Adrenal gland (tissue), 12 donors: Measurements from ENCODE around the gene DLGAP1. TPM values are rescaled to one million over a fixed set of nuclear protein-coding genes. Genes with fewer than 3 reads are reported as not detected.

ENCODE experiments used
- DNase-seq, 7 donors: peaks; one replicate each; pipeline ENCODE4 v3.0.0-alpha.2; 2019 to 2020
- H3K27ac ChIP-seq, 5 donors: fragments of 200-600 bp; sonication (generic) in 4 of 5; 1 replicate in 3 of 5; 2 replicates in 2 of 5; pipeline versions ENCODE4 v1.5.1 to v1.8.0; 2016 to 2020; ENCODE audit warnings: mild to moderate bottlenecking in 1 of 5
- H3K27me3 ChIP-seq: fragments of 200-600 bp; 2 replicates; pipeline ENCODE4 v1.8.0; 2021
- H3K36me3 ChIP-seq, 2 donors: fragments of 200-600 bp; replicated peaks in 1 of 2; 1 replicate in 1 of 2; 2 replicates in 1 of 2; pipeline versions ENCODE4 v1.5.1 to v1.8.0; 2018 to 2022
- H3K4me1 ChIP-seq, 2 donors: fragments of 200-600 bp; replicated peaks in 1 of 2; 1 replicate in 1 of 2; 2 replicates in 1 of 2; pipeline versions ENCODE4 v1.5.1 to v1.8.0; 2018 to 2021
- H3K4me3 ChIP-seq, 4 donors: fragments of 200-600 bp; sonication (generic) in 3 of 4; one replicate each; pipeline ENCODE4 v1.5.1; 2016 to 2018
- H3K9me3 ChIP-seq, 3 donors: fragments of 200-600 bp; sonication (generic) in 1 of 3; replicated peaks in 1 of 3; 1 replicate in 2 of 3; 2 replicates in 1 of 3; pipeline versions ENCODE4 v1.5.1 to v1.8.0; 2016 to 2021
- CTCF ChIP-seq, 6 experiments: fragments of 450-650 bp in 4 of 6; fragments of 200-600 bp in 2 of 6; sonication (generic) in 1 of 6; IDR thresholded peaks; 1 replicate in 5 of 6; 2 replicates in 1 of 6; pipeline versions ENCODE4 v1.5.1 to v1.8.0; 2016 to 2021; ENCODE audit warnings: antibody characterized with exemption in 6 of 6, mild to moderate bottlenecking in 2 of 6, moderate library complexity in 1 of 6
- POLR2A ChIP-seq, 2 donors: fragments of 450-650 bp; IDR thresholded peaks; one replicate each; pipeline ENCODE4 v1.6.1; 2017; ENCODE audit warnings: antibody characterized with exemption in 2 of 2, mild to moderate bottlenecking in 2 of 2, moderate library complexity in 1 of 2
- WGBS, 4 donors: extraction: QIAGEN DNeasy Blood & Tissue Kit in 2 of 4; methylation state at CpG; one replicate each; pipeline versions ENCODE4 v1.1.5 to v1.1.7; 2013 to 2017; 5-methylcytosine and 5-hydroxymethylcytosine counted together
- intact Hi-C, 2 donors: fragments of 100-400 bp; cut with DNase I; formaldehyde crosslinking; loops; one replicate each; pipeline versions ENCODE4 v1.14.1 to v1.15.0; 2022 to 2023
- polyA plus RNA-seq, 3 donors: library from polyadenylated mRNA; stranded (reverse); fragments of 200-250 nt in 2 of 3; fragments of 350-450 nt in 1 of 3; fragmentation: Illumina TruSeq in 1 of 3; extraction: RNeasy Lipid Tissue Mini Kit (QIAGEN cat#74804) in 1 of 3; gene quantifications; one replicate each; pipeline ENCODE4 v1.2.3, GENCODE V29; 2013 to 2014
- total RNA-seq, 9 donors: library from RNA; depleted of rRNA in 4 of 9; stranded (reverse); fragments of >200 nt in 4 of 9; fragments of 120-200 nt in 1 of 9; fragmentation: NEBNext Ultra II Directional in 1 of 9; extraction: Animal tissue kit (Norgen Biotek cat#: 25700) in 1 of 9; gene quantifications; one replicate each; pipeline versions ENCODE4 v1.1.0 to v1.2.4, GENCODE V29; 2013 to 2023
- donor health status: healthy with polysubstance abuse.
- donor health status: Bipolar disorder and iron deficiency.
- donor health status: DM: yes; HTN: yes; CAD: no.
- donor health status: DM: no; HTN: no; CAD: no.
- donor health status: DM: no; HTN: no; CAD: no.
- donor health status: DM: yes; HTN: yes; CAD: no.

Gene DLGAP1
- total and polyA plus RNA-seq, 12 donors = 1.7 to 30.9 (median 12.9) TPM

GRCh38 chr18:4285525-4285924, 169.6 kb downstream of the DLGAP1 start:
- 41 to 56% (median 47%) methylated on average over 3 of the region's 3 CpGs for WGBS, 4 donors
- intact Hi-C loops = no loop called here
- TF ChIP-seq CTCF (IDR thresholded peaks at IDR 0.05) = no peak
- no peak for TF ChIP-seq POLR2A (IDR thresholded peaks at IDR 0.05)

DNA sequence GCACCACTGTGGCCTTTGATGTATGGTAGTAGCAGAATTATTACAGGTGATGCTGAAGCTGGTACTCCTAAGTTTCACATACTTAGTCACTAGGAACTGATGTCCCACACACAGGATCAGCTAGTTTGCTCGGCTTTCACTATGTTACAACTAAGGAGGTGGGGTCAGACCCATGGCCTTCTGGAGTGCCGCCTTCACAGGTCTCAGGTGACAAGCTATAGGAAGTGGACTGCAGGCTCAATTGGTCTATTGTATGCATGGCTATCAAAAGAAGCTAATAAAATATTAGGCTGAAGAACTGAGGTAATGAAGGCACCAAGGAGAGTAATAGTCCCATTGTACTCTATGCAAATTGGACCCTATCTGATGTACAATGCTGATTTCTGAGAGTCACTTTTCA, 170.6 kb downstream of the DLGAP1 start:
- WGBS, 4 donors = 57 to 77% (median 68%) methylated on average over 2 of the region's 2 CpGs
- intact Hi-C loops = no loop called here

More at GRCh38 chr18:4285525-4285924, 169.6 kb downstream of the DLGAP1 start:
- Histone ChIP-seq H3K4me3 (no peak overlapping the region), H3K36me3 (no peaks in the 10 kb centered on the region), H3K27ac (no peak overlapping the region), H3K27me3 (no peaks in the 10 kb centered on the region), H3K9me3 (no peaks in the 10 kb centered on the region), H3K4me1 (no peaks in the 10 kb centered on the region)
- DNase-seq = no peak

GRCh38 chr18:4283746-4284291, 171.3 kb downstream of the DLGAP1 start:
- H3K27ac ChIP-seq = no peak overlapping the region
- 53 to 65% (median 59%) methylated on average over 4 of the region's 4 CpGs for WGBS, 4 donors
- intact Hi-C loops = no loop called here
- H3K9me3 ChIP-seq = no peaks in the 10 kb centered on the region
- TF ChIP-seq CTCF (IDR thresholded peaks at IDR 0.05) = no peak
- H3K27me3 ChIP-seq = no peaks in the 10 kb centered on the region
- no peaks in the 10 kb centered on the region for H3K36me3 ChIP-seq
- no peaks in the 10 kb centered on the region for H3K4me1 ChIP-seq
- H3K4me3 ChIP-seq = no peak overlapping the region
- DNase-seq = no peak

More for the DNA sequence above, 170.6 kb downstream of the DLGAP1 start:
- H3K9me3 ChIP-seq = no peaks in the 10 kb centered on the region
- TF ChIP-seq CTCF (IDR thresholded peaks at IDR 0.05) (no peak), POLR2A (IDR thresholded peaks at IDR 0.05) (no peak)
- no peaks in the 10 kb centered on the region for H3K4me1 ChIP-seq
- H3K36me3 ChIP-seq = no peaks in the 10 kb centered on the region
- H3K4me3 ChIP-seq = no peak overlapping the region
- no peak for DNase-seq
- H3K27ac ChIP-seq = no peak overlapping the region
- H3K27me3 ChIP-seq = no peaks in the 10 kb centered on the region

GRCh38 chr18:4282954-4283353, 172.2 kb downstream of the DLGAP1 start:
- no peaks in the 10 kb centered on the region for H3K27me3 ChIP-seq
- no peaks in the 10 kb centered on the region for H3K36me3 ChIP-seq
- H3K4me3 ChIP-seq = no peak overlapping the region
- DNase-seq = no peak
- no peaks in the 10 kb centered on the region for H3K4me1 ChIP-seq
- TF ChIP-seq CTCF (IDR thresholded peaks at IDR 0.05) (no peak), POLR2A (IDR thresholded peaks at IDR 0.05) (no peak)
- WGBS, 4 donors = 46 to 53% (median 48%) methylated on average over 3 of the region's 3 CpGs
- H3K9me3 ChIP-seq = no peaks in the 10 kb centered on the region
- intact Hi-C loops = no loop called here
- no peak overlapping the region for H3K27ac ChIP-seq
